D721Med (cell line): ENCODE measurements around the gene UNC79.
"Not testable (repeated sequence)": the region's sequence is repeated elsewhere in the genome, so short reads cannot be mapped to it uniquely, and the experiment has no call there.

Source experiments
- DNase-seq: peaks from one replicate; pipeline ENCODE4 v3.0.0; 2011; ENCODE audit warnings: low spot score; ENCODE audit not compliant: insufficient read length
- FAIRE-seq: peaks from 2 replicates; lab custom pipeline; 2011; peaks lifted over from hg19 to GRCh38; lab: Jason Lieb, UNC
- CTCF ChIP-seq: IDR thresholded peaks from 2 replicates; pipeline ENCODE4 v1.5.1; 2012; ENCODE audit warnings: mild to moderate bottlenecking, control low read depth; ENCODE audit not compliant: insufficient read depth; ENCODE audit errors: missing control alignments

UNC79 gene

GRCh38 chr14:93458234-93458633 lies 27.5 kb downstream of the UNC79 start:
- FAIRE-seq (no peak), DNase-seq (no peak)
- no peak for TF ChIP-seq CTCF

GRCh38 chr14:93462479-93462878 lies 31.7 kb downstream of the UNC79 start:
- peak; percentile 99 for FAIRE-seq
- peak; percentile 48 for DNase-seq
- no peak for TF ChIP-seq CTCF

GRCh38 chr14:93464271-93464670 lies 33.5 kb downstream of the UNC79 start:
- FAIRE-seq (peak; percentile 83), DNase-seq (no peak)
- no peak for TF ChIP-seq CTCF

- peak; percentile 21 for FAIRE-seq
- no peak for TF ChIP-seq CTCF
- DNase-seq = no peak
These were observed 44.7 kb downstream of the UNC79 start for GRCh38 chr14:93475471-93475870.

GRCh38 chr14:93476305-93476704 lies 45.6 kb downstream of the UNC79 start:
- TF ChIP-seq CTCF = no peak
- no peak for FAIRE-seq
- DNase-seq = no peak

GRCh38 chr14:93479074-93479473 lies 48.3 kb downstream of the UNC79 start:
- not testable (repeated sequence) for DNase-seq, FAIRE-seq

- no peak for DNase-seq
- peak; percentile 6 for FAIRE-seq
- no peak for TF ChIP-seq CTCF
These were observed 50.1 kb downstream of the UNC79 start for GRCh38 chr14:93480867-93481266.

- FAIRE-seq (no peak), DNase-seq (no peak)
- no peak for TF ChIP-seq CTCF
These were observed 51.0 kb downstream of the UNC79 start for GRCh38 chr14:93481758-93482157.
